HepG2 (cell line): ENCODE data around the gene CBX2. TPM values are rescaled to one million over a fixed set of nuclear protein-coding genes. Genes with fewer than 3 reads are reported as not detected.

Experiments
- ARNT2 ChIP-seq: sonication (generic); formaldehyde crosslinking; IDR thresholded peaks from 2 replicates; pipeline ENCODE4 v1.8.0; 2022; ENCODE audit warnings: mild to moderate bottlenecking, low read depth, missing genetic modification reagents, moderate library complexity
- FOXK1 ChIP-seq: sonication (generic); formaldehyde crosslinking; IDR thresholded peaks from 2 replicates; pipeline ENCODE4 v1.4.0; 2020; ENCODE audit warnings: low read depth, missing genetic modification reagents, borderline replicate concordance
- HOXA9 ChIP-seq: sonication (generic); formaldehyde crosslinking; IDR thresholded peaks from 2 replicates; pipeline ENCODE4 v1.8.1; 2022; ENCODE audit warnings: missing genetic modification reagents, mild to moderate bottlenecking, moderate library complexity, borderline replicate concordance
- IKZF4 ChIP-seq: sonication (generic); formaldehyde crosslinking; IDR thresholded peaks from 2 replicates; pipeline ENCODE4 v1.5.1; 2020; ENCODE audit warnings: borderline replicate concordance, mild to moderate bottlenecking, low read depth, missing genetic modification reagents; ENCODE audit errors: not compliant biosample characterization
- LCORL ChIP-seq, 2 experiments: fragments of 450-650 bp in 1 of 2; sonication (generic) in 1 of 2; formaldehyde crosslinking in 1 of 2; IDR thresholded peaks; 2 replicates each; pipeline versions ENCODE4 v1.5.0 to v1.6.1; 2017 to 2020; ENCODE audit warnings: antibody characterized with exemption in 1 of 2, missing genetic modification reagents in 1 of 2
- MED8 ChIP-seq: sonication (generic); formaldehyde crosslinking; IDR thresholded peaks from 2 replicates; pipeline ENCODE4 v1.8.1; 2023; ENCODE audit warnings: mild to moderate bottlenecking, missing genetic modification reagents; ENCODE audit not compliant: insufficient replicate concordance
- MTF2 ChIP-seq: sonication (generic); formaldehyde crosslinking; IDR thresholded peaks from 2 replicates; pipeline ENCODE4 v1.5.0; 2020; ENCODE audit warnings: missing genetic modification reagents, borderline replicate concordance
- STAT6 ChIP-seq: sonication (generic); formaldehyde crosslinking; IDR thresholded peaks from 2 replicates; pipeline ENCODE4 v1.4.0; 2020; ENCODE audit warnings: missing genetic modification reagents, mild to moderate bottlenecking, borderline replicate concordance
- TEAD2 ChIP-seq: sonication (generic); formaldehyde crosslinking; IDR thresholded peaks from 2 replicates; pipeline ENCODE4 v1.9.0; 2021; ENCODE audit warnings: missing genetic modification reagents
- TP53 ChIP-seq: sonication (generic); formaldehyde crosslinking; conservative IDR thresholded peaks from 2 replicates; pipeline ENCODE4 v1.4.0; 2020; ENCODE audit warnings: missing genetic modification reagents
- ZBTB37 ChIP-seq: sonication (generic); formaldehyde crosslinking; IDR thresholded peaks from 2 replicates; pipeline ENCODE4 v1.4.0; 2020; ENCODE audit warnings: mild to moderate bottlenecking, missing genetic modification reagents
- ZBTB44 ChIP-seq: sonication (generic); formaldehyde crosslinking; IDR thresholded peaks from 2 replicates; pipeline ENCODE4 v1.4.0; 2020; ENCODE audit warnings: missing genetic modification reagents
- ZFAT ChIP-seq: sonication (generic); formaldehyde crosslinking; conservative IDR thresholded peaks from 2 replicates; pipeline ENCODE4 v1.8.1; 2023; ENCODE audit warnings: missing genetic modification reagents, inconsistent platforms
- ZFP91 ChIP-seq: sonication (generic); formaldehyde crosslinking; IDR thresholded peaks from 2 replicates; pipeline ENCODE4 v1.9.0; 2022; ENCODE audit warnings: missing genetic modification reagents, mild to moderate bottlenecking, borderline replicate concordance
- ZMAT5 ChIP-seq: sonication (generic); formaldehyde crosslinking; IDR thresholded peaks from 2 replicates; pipeline ENCODE4 v1.5.0; 2020; ENCODE audit warnings: mild to moderate bottlenecking, low read depth, missing genetic modification reagents, borderline replicate concordance
- ZNF138 ChIP-seq: sonication (generic); formaldehyde crosslinking; IDR thresholded peaks from 2 replicates; pipeline ENCODE4 v1.5.0; 2020; ENCODE audit warnings: mild to moderate bottlenecking, low read depth, missing genetic modification reagents
- ZNF160 ChIP-seq: sonication (generic); formaldehyde crosslinking; IDR thresholded peaks from 2 replicates; pipeline ENCODE4 v1.8.0; 2022; ENCODE audit warnings: mild to moderate bottlenecking, inconsistent platforms, missing genetic modification reagents
- ZNF296 ChIP-seq: sonication (generic); formaldehyde crosslinking; conservative IDR thresholded peaks from 2 replicates; pipeline ENCODE4 v1.5.0; 2020; ENCODE audit warnings: mild to moderate bottlenecking, missing genetic modification reagents
- ZNF607 ChIP-seq: sonication (generic); formaldehyde crosslinking; IDR thresholded peaks from 2 replicates; pipeline ENCODE4 v1.5.1; 2020; ENCODE audit warnings: missing genetic modification reagents, mild to moderate bottlenecking, borderline replicate concordance
- ZNF740 ChIP-seq: sonication (generic); formaldehyde crosslinking; IDR thresholded peaks from 2 replicates; pipeline ENCODE4 v1.4.0; 2020; ENCODE audit warnings: missing genetic modification reagents
- ZNF768 ChIP-seq: sonication (generic); formaldehyde crosslinking; IDR thresholded peaks from 2 replicates; pipeline ENCODE4 v1.4.0; 2020; ENCODE audit warnings: missing genetic modification reagents
- polyA plus RNA-seq, 8 experiments: library from polyadenylated mRNA; depleted of rRNA in 3 of 8; stranded (reverse) in 7 of 8; unstranded in 1 of 8; fragments of >200 nt; fragmentation: Illumina TruSeq in 4 of 8; extraction: Trizol in 4 of 8; gene quantifications; 2 replicates each; pipeline versions ENCODE4 v1.2.1 to v1.2.3, GENCODE V29; 2011 to 2016; ENCODE audit warnings: low read depth in 4 of 8, missing spikeins in 1 of 8, mixed read lengths in 1 of 8; ENCODE audit not compliant: insufficient read depth in 1 of 8
- total RNA-seq, 5 experiments: library from RNA; depleted of rRNA; stranded (reverse); fragments of >200 nt; fragmentation: Illumina TruSeq; extraction: Trizol; gene quantifications; 2 replicates each; pipeline ENCODE4 v1.2.3, GENCODE V29; 2016; ENCODE audit warnings: low read depth in 1 of 5

Gene CBX2
- total and polyA plus RNA-seq, 2 of the 13 experiments (the other 11 are each of a cell fraction or from before 2014, with no cell fraction given): 14.5 to 31.1 TPM

GRCh38 chr17:79742951-79743476 is 34.9 kb upstream of the CBX2 start (continued):
- no peak for TF ChIP-seq ZNF138
- TF ChIP-seq ARNT2 (CRISPR knock-in tag): peak; percentile 67; the same call in 1 of the 2 replicates
- no peak for TF ChIP-seq ZBTB37 (CRISPR knock-in tag)
- TF ChIP-seq ZNF740 (CRISPR knock-in tag): no peak
- TF ChIP-seq MED8 (CRISPR knock-in tag): peak; percentile 65
- TF ChIP-seq HOXA9 (CRISPR knock-in tag): no peak
- TF ChIP-seq STAT6 (CRISPR knock-in tag): no peak
- no peak for TF ChIP-seq TP53 (CRISPR knock-in tag)
- 0 out of 2 replicates have a peak, but pooled peaks have one; percentile 44 for TF ChIP-seq ZNF160 (CRISPR knock-in tag)
- no peak for TF ChIP-seq ZBTB44
- TF ChIP-seq ZNF296 (CRISPR knock-in tag): no peak
- peak; percentile 53; the same call in 1 of the 2 replicates for TF ChIP-seq ZFP91 (CRISPR knock-in tag)
- TF ChIP-seq ZNF768 (CRISPR knock-in tag): no peak
- TF ChIP-seq TEAD2 (CRISPR knock-in tag): no peak
- TF ChIP-seq ZMAT5 (CRISPR knock-in tag): no peak
- TF ChIP-seq LCORL (IDR thresholded peaks at IDR 0.05): no peak
- peak; percentile 99 for TF ChIP-seq LCORL (CRISPR knock-in tag; IDR thresholded peaks at IDR 0.05)
- no peak for TF ChIP-seq ZFAT (CRISPR knock-in tag)
- TF ChIP-seq MTF2 (CRISPR knock-in tag): 0 out of 2 replicates have a peak, but pooled peaks have one; percentile 68
- TF ChIP-seq IKZF4 (CRISPR knock-in tag): no peak
- TF ChIP-seq FOXK1: 0 out of 2 replicates have a peak, but pooled peaks have one; percentile 10
- no peak; the same call in 1 of the 2 replicates for TF ChIP-seq ZNF607 (CRISPR knock-in tag)
